A549 (cell line): Measurements from ENCODE around the gene HDHD5.

Experiments
- GATA3 ChIP-seq: IDR thresholded peaks from 2 replicates; pipeline ENCODE4 v1.6.1; 2012; ENCODE audit warnings: borderline replicate concordance
- JUNB ChIP-seq: fragments of >200 bp; sonication (Bioruptor Twin); formaldehyde crosslinking; IDR thresholded peaks from 2 replicates; pipeline ENCODE4 v1.6.1; 2016
- NPAS2 ChIP-seq: fragments of 250-450 bp; sonication (Bioruptor Pico); IDR thresholded peaks from 2 replicates; pipeline ENCODE4 v1.8.0; 2022; ENCODE audit warnings: mild to moderate bottlenecking, moderate library complexity, borderline replicate concordance
- POLR2A ChIP-seq: IDR thresholded peaks from 2 replicates; pipeline ENCODE4 v1.6.1; 2012; ENCODE audit warnings: mild to moderate bottlenecking, low read length
- RAD21 ChIP-seq, 2 experiments: fragments of >200 bp in 1 of 2; sonication (Bioruptor Twin) in 1 of 2; formaldehyde crosslinking in 1 of 2; IDR thresholded peaks in 1 of 2; conservative IDR thresholded peaks in 1 of 2; 2 replicates in 1 of 2; 3 replicates in 1 of 2; pipeline ENCODE4 v1.6.1; 2012 to 2018; ENCODE audit warnings: inconsistent platforms in 1 of 2
- ZFP36 ChIP-seq: fragments of 450-650 bp; IDR thresholded peaks from 2 replicates; pipeline ENCODE4 v1.6.1; 2014; ENCODE audit warnings: borderline replicate concordance; ENCODE audit not compliant: partially characterized antibody
- TF ChIP-seq, protein P1 (sequence below): fragments of >200 bp; sonication (Bioruptor Twin); formaldehyde crosslinking; IDR thresholded peaks from 3 replicates; pipeline ENCODE4 v1.5.1; 2016
- TF ChIP-seq, protein P2 (sequence below): fragments of 200-600 bp; sonication (generic); IDR thresholded peaks from 2 replicates; pipeline ENCODE4 v1.6.1; 2016; ENCODE audit warnings: antibody characterized with exemption, mild to moderate bottlenecking, moderate library complexity
- TF ChIP-seq, protein P3 (sequence below): IDR thresholded peaks from 2 replicates; pipeline ENCODE4 v1.6.1; 2012
- TF ChIP-seq, protein P4 (sequence below): fragments of 250-450 bp; sonication (Bioruptor Pico); IDR thresholded peaks from 2 replicates; pipeline ENCODE4 v1.5.0; 2021; ENCODE audit warnings: mild to moderate bottlenecking, moderate library complexity, borderline replicate concordance

DNA sequence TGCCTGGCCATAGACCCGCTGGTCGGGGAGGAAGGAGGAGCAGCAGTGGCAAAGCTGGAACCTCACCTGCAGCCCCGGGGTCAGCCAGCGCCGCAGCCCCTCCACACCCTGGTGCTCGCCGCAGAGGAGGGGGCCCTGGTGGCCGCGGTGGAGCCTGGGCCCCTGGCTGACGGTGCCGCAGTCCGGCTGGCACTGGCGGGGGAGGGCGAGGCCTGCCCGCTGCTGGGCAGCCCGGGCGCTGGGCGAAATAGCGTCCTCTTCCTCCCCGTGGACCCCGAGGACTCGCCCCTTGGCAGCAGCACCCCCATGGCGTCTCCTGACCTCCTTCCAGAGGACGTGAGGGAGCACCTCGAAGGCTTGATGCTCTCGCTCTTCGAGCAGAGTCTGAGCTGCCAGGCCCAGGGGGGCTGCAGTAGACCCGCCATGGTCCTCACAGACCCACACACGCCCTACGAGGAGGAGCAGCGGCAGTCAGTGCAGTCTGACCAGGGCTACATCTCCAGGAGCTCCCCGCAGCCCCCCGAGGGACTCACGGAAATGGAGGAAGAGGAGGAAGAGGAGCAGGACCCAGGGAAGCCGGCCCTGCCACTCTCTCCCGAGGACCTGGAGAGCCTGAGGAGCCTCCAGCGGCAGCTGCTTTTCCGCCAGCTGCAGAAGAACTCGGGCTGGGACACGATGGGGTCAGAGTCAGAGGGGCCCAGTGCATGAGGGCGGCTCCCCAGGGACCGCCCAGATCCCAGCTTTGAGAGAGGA lies 49.8 kb downstream of the HDHD5 start:
- TF ChIP-seq ZFP36 (no peak), GATA3 (no peak), JUNB (no peak), POLR2A (no peak), NPAS2 (CRISPR knock-in tag) (no peak), RAD21 (conservative IDR thresholded peaks at IDR 0.05 in 1 of 2, IDR thresholded peaks at IDR 0.05 in 1 of 2) (no peak)
- TF ChIP-seq, protein P1, sequence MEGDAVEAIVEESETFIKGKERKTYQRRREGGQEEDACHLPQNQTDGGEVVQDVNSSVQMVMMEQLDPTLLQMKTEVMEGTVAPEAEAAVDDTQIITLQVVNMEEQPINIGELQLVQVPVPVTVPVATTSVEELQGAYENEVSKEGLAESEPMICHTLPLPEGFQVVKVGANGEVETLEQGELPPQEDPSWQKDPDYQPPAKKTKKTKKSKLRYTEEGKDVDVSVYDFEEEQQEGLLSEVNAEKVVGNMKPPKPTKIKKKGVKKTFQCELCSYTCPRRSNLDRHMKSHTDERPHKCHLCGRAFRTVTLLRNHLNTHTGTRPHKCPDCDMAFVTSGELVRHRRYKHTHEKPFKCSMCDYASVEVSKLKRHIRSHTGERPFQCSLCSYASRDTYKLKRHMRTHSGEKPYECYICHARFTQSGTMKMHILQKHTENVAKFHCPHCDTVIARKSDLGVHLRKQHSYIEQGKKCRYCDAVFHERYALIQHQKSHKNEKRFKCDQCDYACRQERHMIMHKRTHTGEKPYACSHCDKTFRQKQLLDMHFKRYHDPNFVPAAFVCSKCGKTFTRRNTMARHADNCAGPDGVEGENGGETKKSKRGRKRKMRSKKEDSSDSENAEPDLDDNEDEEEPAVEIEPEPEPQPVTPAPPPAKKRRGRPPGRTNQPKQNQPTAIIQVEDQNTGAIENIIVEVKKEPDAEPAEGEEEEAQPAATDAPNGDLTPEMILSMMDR, result no peak
- TF ChIP-seq, protein P2, sequence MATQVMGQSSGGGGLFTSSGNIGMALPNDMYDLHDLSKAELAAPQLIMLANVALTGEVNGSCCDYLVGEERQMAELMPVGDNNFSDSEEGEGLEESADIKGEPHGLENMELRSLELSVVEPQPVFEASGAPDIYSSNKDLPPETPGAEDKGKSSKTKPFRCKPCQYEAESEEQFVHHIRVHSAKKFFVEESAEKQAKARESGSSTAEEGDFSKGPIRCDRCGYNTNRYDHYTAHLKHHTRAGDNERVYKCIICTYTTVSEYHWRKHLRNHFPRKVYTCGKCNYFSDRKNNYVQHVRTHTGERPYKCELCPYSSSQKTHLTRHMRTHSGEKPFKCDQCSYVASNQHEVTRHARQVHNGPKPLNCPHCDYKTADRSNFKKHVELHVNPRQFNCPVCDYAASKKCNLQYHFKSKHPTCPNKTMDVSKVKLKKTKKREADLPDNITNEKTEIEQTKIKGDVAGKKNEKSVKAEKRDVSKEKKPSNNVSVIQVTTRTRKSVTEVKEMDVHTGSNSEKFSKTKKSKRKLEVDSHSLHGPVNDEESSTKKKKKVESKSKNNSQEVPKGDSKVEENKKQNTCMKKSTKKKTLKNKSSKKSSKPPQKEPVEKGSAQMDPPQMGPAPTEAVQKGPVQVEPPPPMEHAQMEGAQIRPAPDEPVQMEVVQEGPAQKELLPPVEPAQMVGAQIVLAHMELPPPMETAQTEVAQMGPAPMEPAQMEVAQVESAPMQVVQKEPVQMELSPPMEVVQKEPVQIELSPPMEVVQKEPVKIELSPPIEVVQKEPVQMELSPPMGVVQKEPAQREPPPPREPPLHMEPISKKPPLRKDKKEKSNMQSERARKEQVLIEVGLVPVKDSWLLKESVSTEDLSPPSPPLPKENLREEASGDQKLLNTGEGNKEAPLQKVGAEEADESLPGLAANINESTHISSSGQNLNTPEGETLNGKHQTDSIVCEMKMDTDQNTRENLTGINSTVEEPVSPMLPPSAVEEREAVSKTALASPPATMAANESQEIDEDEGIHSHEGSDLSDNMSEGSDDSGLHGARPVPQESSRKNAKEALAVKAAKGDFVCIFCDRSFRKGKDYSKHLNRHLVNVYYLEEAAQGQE, result no peak
- TF ChIP-seq, protein P3, sequence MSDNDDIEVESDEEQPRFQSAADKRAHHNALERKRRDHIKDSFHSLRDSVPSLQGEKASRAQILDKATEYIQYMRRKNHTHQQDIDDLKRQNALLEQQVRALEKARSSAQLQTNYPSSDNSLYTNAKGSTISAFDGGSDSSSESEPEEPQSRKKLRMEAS, result no peak
- TF ChIP-seq, protein P4, sequence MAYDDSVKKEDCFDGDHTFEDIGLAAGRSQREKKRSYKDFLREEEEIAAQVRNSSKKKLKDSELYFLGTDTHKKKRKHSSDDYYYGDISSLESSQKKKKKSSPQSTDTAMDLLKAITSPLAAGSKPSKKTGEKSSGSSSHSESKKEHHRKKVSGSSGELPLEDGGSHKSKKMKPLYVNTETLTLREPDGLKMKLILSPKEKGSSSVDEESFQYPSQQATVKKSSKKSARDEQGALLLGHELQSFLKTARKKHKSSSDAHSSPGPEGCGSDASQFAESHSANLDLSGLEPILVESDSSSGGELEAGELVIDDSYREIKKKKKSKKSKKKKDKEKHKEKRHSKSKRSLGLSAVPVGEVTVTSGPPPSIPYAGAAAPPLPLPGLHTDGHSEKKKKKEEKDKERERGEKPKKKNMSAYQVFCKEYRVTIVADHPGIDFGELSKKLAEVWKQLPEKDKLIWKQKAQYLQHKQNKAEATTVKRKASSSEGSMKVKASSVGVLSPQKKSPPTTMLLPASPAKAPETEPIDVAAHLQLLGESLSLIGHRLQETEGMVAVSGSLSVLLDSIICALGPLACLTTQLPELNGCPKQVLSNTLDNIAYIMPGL, result no peak
